Measurements from ENCODE around the gene LCORL. TPM values are rescaled to one million over a fixed set of nuclear protein-coding genes. Genes with fewer than 3 reads are reported as not detected.

Gene LCORL
- total RNA-seq, 1 experiment from 2014 or later, result 15.5 TPM

DNA sequence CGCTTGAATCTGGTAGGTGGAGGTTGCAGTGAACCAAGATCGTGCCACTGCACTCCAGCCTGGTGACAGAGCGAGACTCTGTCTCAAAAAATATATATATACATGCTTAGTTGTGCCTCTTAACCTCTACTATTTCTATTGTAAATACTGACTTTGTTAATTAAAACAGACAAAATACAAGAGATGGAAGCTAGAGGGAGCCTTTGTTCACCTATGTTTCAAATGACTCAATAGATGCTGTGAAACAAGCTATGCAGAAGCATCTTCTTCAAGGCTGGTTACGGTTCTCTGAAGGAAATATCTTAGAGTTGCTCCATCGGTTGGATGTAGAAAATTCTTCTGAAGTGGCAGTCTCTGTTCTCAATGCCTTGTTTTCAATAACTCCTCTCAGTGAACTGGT, 204.5 kb downstream of the LCORL start:
- no peak overlapping the region for H3K18ac ChIP-seq (ENCODE audit: insufficient read length, low read depth, low read length)
- Mint-ChIP-seq H3K27ac (no peak overlapping the region), H3K9me3 (no peaks in the 10 kb centered on the region), H3K4me3 (no peak overlapping the region), H3K4me1 (peaks cover 11 to 14% of the 10 kb centered on the region in 2 experiments), H3K27me3 (ENCODE audit: low read depth) (no peaks in the 10 kb centered on the region), H3K36me3 (ENCODE audit: insufficient read depth in 1 of 3, low read depth in 3 of 3) (peaks cover 36 to 81% (median 57%) of the 10 kb centered on the region in 3 experiments; a peak in 6 of 7 replicates)
- no peak overlapping the region for H2BK5ac ChIP-seq (ENCODE audit: insufficient read length, low read length)
- no peak overlapping the region for H3K14ac ChIP-seq (ENCODE audit: insufficient read depth, low read length)
- no peak overlapping the region for H4K5ac ChIP-seq (ENCODE audit: insufficient read length, low read depth, low read length)
- H2BK20ac ChIP-seq (ENCODE audit: low read depth, low read length, poor library complexity, severe bottlenecking), result no peak overlapping the region
- no peak overlapping the region for H3K4ac ChIP-seq (ENCODE audit: low read depth, low read length)
- no peaks in the 10 kb centered on the region for H3K4me1 ChIP-seq (ENCODE audit: insufficient read depth, low read length)
- peaks cover 5% of the 10 kb centered on the region for H3K79me1 ChIP-seq (ENCODE audit: insufficient read depth, low read depth, low read length, poor library complexity, severe bottlenecking)
- H3K4me2 ChIP-seq (ENCODE audit: insufficient read depth, insufficient read length, low read length), result no peak overlapping the region
- H4K91ac ChIP-seq (ENCODE audit: insufficient read length, low read depth, low read length), result no peak overlapping the region
- no peaks in the 10 kb centered on the region for H3K27me3 ChIP-seq (ENCODE audit: insufficient read depth, low read length)
- H2AFZ ChIP-seq (ENCODE audit: low read length), result no peak overlapping the region
- no peak overlapping the region for H2BK12ac ChIP-seq (ENCODE audit: insufficient read length, low read depth, low read length)
- no peak for DNase-seq
- H4K20me1 ChIP-seq (ENCODE audit: control insufficient read depth, insufficient read depth, insufficient read length), result no peaks in the 10 kb centered on the region
- no peak overlapping the region for H3K56ac ChIP-seq (ENCODE audit: insufficient read length, low read depth, low read length)
- H3K23me2 ChIP-seq (ENCODE audit: insufficient read length, low read depth, low read length, poor library complexity, severe bottlenecking), result no peaks in the 10 kb centered on the region
- H3K79me2 ChIP-seq (ENCODE audit: insufficient read depth, low read length), result peaks cover 11% of the 10 kb centered on the region; the same call in 1 of the 2 replicates
- H3K23ac ChIP-seq (ENCODE audit: insufficient read length, low read depth, low read length), result no peak overlapping the region
- H2BK15ac ChIP-seq (ENCODE audit: low read depth, low read length), result no peak overlapping the region
- no peak overlapping the region for H2BK120ac ChIP-seq (ENCODE audit: low read depth, low read length, poor library complexity, severe bottlenecking)
- peak; percentile 60 for TF ChIP-seq CTCF (conservative IDR thresholded peaks at IDR 0.05)
- H3K9ac ChIP-seq (ENCODE audit: extremely low read depth, insufficient read length, low read length), result no peak overlapping the region
- H3T11ph ChIP-seq (ENCODE audit: low read length), result no peak overlapping the region
- WGBS (ENCODE audit: extremely low coverage, insufficient read length, low lambda C conversion rate), result no CpG with 5 or more reads among the region's 5 CpGs
- H4K8ac ChIP-seq (replicated peaks; ENCODE audit: insufficient read length, low read depth, low read length), result no peak overlapping the region
- H2AK5ac ChIP-seq (ENCODE audit: insufficient read length, low read length), result no peak overlapping the region
- no peak overlapping the region for H3K27ac ChIP-seq (ENCODE audit: insufficient read length, low read depth, low read length)
- H3K9me3 ChIP-seq (ENCODE audit: control insufficient read depth, low read depth, low read length), result no peaks in the 10 kb centered on the region

Data from H9 (cell line).